Lower leg skin (tissue), 3 donors: ENCODE data around the gene MAL.

ENCODE experiments used
- CTCF ChIP-seq, 3 donors: fragments of 450-650 bp; IDR thresholded peaks; one replicate each; pipeline ENCODE4 v1.5.1; 2016; ENCODE audit warnings: antibody characterized with exemption in 3 of 3, mild to moderate bottlenecking in 3 of 3, moderate library complexity in 2 of 3
- POLR2A ChIP-seq, 2 donors: fragments of 450-650 bp; IDR thresholded peaks; one replicate each; pipeline ENCODE4 v1.6.1; 2016 to 2017; ENCODE audit warnings: antibody characterized with exemption in 2 of 2, mild to moderate bottlenecking in 1 of 2, moderate library complexity in 1 of 2

- no peak for TF ChIP-seq CTCF (IDR thresholded peaks at IDR 0.05)
- TF ChIP-seq POLR2A (IDR thresholded peaks at IDR 0.05), result no peak
These were observed 21.2 kb upstream of the MAL start for GRCh38 chr2:95004287-95004686.
